Fibroblast of lung (primary cell): ENCODE data around the gene TBL1X. TPM values are rescaled to one million over a fixed set of nuclear protein-coding genes. Genes with fewer than 3 reads are reported as not detected.

Source experiments
- DNase-seq, 2 donors: peaks; one replicate each; pipeline versions ENCODE4 v3.0.0 to v3.0.0-alpha.2; 2010; ENCODE audit warnings: low read depth in 2 of 2
- H2AFZ ChIP-seq: 2 replicates; pipeline ENCODE4 v1.5.1; 2012; ENCODE audit warnings: low read length, control low read depth, inconsistent platforms
- H3K27ac ChIP-seq: 2 replicates; pipeline ENCODE4 v1.5.1; 2011; ENCODE audit warnings: low read length, control low read depth; ENCODE audit not compliant: insufficient read depth
- H3K27me3 ChIP-seq: 2 replicates; pipeline ENCODE4 v1.5.1; 2011; ENCODE audit warnings: mild to moderate bottlenecking, low read length; ENCODE audit not compliant: control insufficient read depth, insufficient read depth
- H3K36me3 ChIP-seq: 2 replicates; pipeline ENCODE4 v1.5.1; 2011; ENCODE audit warnings: low read length; ENCODE audit not compliant: control insufficient read depth, insufficient read depth
- H3K4me1 ChIP-seq: 2 replicates; pipeline ENCODE4 v1.5.1; 2011; ENCODE audit warnings: low read length; ENCODE audit not compliant: control insufficient read depth, insufficient read depth; ENCODE audit errors: extremely low read depth
- H3K4me2 ChIP-seq: 2 replicates; pipeline ENCODE4 v1.5.1; 2011; ENCODE audit warnings: low read length, control low read depth; ENCODE audit not compliant: insufficient read depth; ENCODE audit errors: extremely low read depth
- H3K4me3 ChIP-seq, 4 experiments: fragments of 200-600 bp in 1 of 4; sonication (generic) in 1 of 4; replicated peaks in 1 of 4; 2 replicates each; pipeline ENCODE4 v1.5.1; 2011 to 2016; ENCODE audit warnings: low read length in 4 of 4, low read depth in 3 of 4, mild to moderate bottlenecking in 3 of 4, control low read depth in 2 of 4, inconsistent platforms in 1 of 4, mixed read lengths in 1 of 4; ENCODE audit not compliant: insufficient read depth in 1 of 4; ENCODE audit errors: control extremely low read depth in 1 of 4
- H3K79me2 ChIP-seq: 2 replicates; pipeline ENCODE4 v1.5.1; 2012; ENCODE audit warnings: mild to moderate bottlenecking, low read length, inconsistent platforms; ENCODE audit not compliant: control insufficient read depth, insufficient read depth
- H3K9ac ChIP-seq: 2 replicates; pipeline ENCODE4 v1.5.1; 2011; ENCODE audit warnings: mild to moderate bottlenecking, low read length, control low read depth; ENCODE audit not compliant: insufficient read depth
- H3K9me3 ChIP-seq: 2 replicates; pipeline ENCODE4 v1.5.1; 2012; ENCODE audit warnings: low read depth, low read length; ENCODE audit not compliant: control insufficient read depth, insufficient read depth
- H4K20me1 ChIP-seq: 2 replicates; pipeline ENCODE4 v1.5.1; 2011; ENCODE audit warnings: low read length; ENCODE audit not compliant: control insufficient read depth, insufficient read depth; ENCODE audit errors: extremely low read depth
- CTCF ChIP-seq, 2 donors: IDR thresholded peaks in 1 of 2; conservative IDR thresholded peaks in 1 of 2; 1 replicate in 1 of 2; 2 replicates in 1 of 2; pipeline ENCODE4 v1.5.1; 2011 to 2012; ENCODE audit warnings: low read length in 2 of 2, control low read depth in 1 of 2, inconsistent platforms in 1 of 2, low read depth in 1 of 2, mild to moderate bottlenecking in 1 of 2
- EZH2 ChIP-seq: IDR thresholded peaks from 2 replicates; pipeline ENCODE4 v1.5.1; 2012; ENCODE audit warnings: low read length, control low read depth, mild to moderate bottlenecking; ENCODE audit errors: missing control alignments
- polyA plus RNA-seq, 2 donors: library from polyadenylated mRNA; depleted of rRNA in 1 of 2; stranded (reverse) in 1 of 2; unstranded in 1 of 2; fragments of >200 nt; gene quantifications; 2 replicates each; pipeline ENCODE4 v1.2.1, GENCODE V29; 2011 to 2012; ENCODE audit warnings: missing spikeins in 1 of 2
- total RNA-seq: library from RNA; depleted of rRNA; stranded (reverse); fragments of >200 nt; gene quantifications from 2 replicates; pipeline ENCODE4 v1.2.1, GENCODE V29; 2014

TBL1X gene
- total and polyA plus RNA-seq, 2 donors (not counting 1 experiment from before 2014, with no cell fraction given), result 25.8 to 29.4 TPM

DNA sequence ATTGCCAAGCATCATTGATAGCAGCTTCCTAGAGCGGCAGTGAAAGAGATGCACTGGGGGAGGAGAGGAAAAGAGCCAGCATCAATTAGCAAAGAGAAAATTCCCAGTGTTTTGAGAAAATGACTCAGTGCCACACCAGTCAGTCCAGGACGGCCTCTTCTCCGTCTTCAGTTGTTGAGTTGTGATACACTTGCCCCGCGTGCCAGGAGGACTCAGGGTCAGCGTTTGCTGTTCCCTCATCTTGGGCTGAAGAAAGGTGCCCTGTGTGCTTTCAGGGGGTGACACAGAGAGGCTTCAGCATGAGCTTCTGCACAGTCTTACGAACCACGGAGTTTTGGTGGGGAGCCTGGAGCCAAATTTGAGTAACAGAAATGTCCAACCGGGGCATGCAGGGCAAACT, 218.5 kb downstream of the TBL1X start:
- no peaks in the 10 kb centered on the region for H3K27me3 ChIP-seq
- TF ChIP-seq CTCF (conservative IDR thresholded peaks at IDR 0.05 in 1 of 2, IDR thresholded peaks at IDR 0.05 in 1 of 2; ENCODE audit: low read depth in 1 of 2, low read length in 2 of 2) (no peak), EZH2 (no peak)

GRCh38 chrX:9687899-9688298, 223.0 kb downstream of the TBL1X start:
- no peak for DNase-seq
- H3K4me3 ChIP-seq, result no peak overlapping the region
- no peak overlapping the region for H3K9ac ChIP-seq
- TF ChIP-seq EZH2 (no peak), CTCF (conservative IDR thresholded peaks at IDR 0.05 in 1 of 2, IDR thresholded peaks at IDR 0.05 in 1 of 2; ENCODE audit: low read depth in 1 of 2, low read length in 2 of 2) (no peak)
- H2AFZ ChIP-seq, result no peak overlapping the region
- no peak overlapping the region for H3K4me2 ChIP-seq
- no peaks in the 10 kb centered on the region for H3K9me3 ChIP-seq
- H3K27ac ChIP-seq, result no peak overlapping the region
- no peaks in the 10 kb centered on the region for H3K79me2 ChIP-seq
- no peaks in the 10 kb centered on the region for H3K36me3 ChIP-seq
- H3K4me1 ChIP-seq, result no peaks in the 10 kb centered on the region
- H4K20me1 ChIP-seq, result no peaks in the 10 kb centered on the region
- no peaks in the 10 kb centered on the region for H3K27me3 ChIP-seq

More for the DNA sequence above, 218.5 kb downstream of the TBL1X start:
- no peak overlapping the region for H3K9ac ChIP-seq
- no peaks in the 10 kb centered on the region for H3K9me3 ChIP-seq
- no peaks in the 10 kb centered on the region for H4K20me1 ChIP-seq
- H3K79me2 ChIP-seq, result no peaks in the 10 kb centered on the region
- no peaks in the 10 kb centered on the region for H3K36me3 ChIP-seq
- no peaks in the 10 kb centered on the region for H3K4me1 ChIP-seq
- DNase-seq, result no peak
- no peak overlapping the region for H3K4me3 ChIP-seq
- no peak overlapping the region for H3K27ac ChIP-seq
- H3K4me2 ChIP-seq, result no peak overlapping the region
- no peak overlapping the region for H2AFZ ChIP-seq

GRCh38 chrX:9688833-9689232, 224.0 kb downstream of the TBL1X start:
- Histone ChIP-seq H3K4me3 (no peak overlapping the region), H3K79me2 (no peaks in the 10 kb centered on the region), H3K36me3 (no peaks in the 10 kb centered on the region), H3K27ac (no peak overlapping the region), H3K9ac (no peak overlapping the region), H3K4me2 (no peak overlapping the region), H3K9me3 (no peaks in the 10 kb centered on the region), H4K20me1 (no peaks in the 10 kb centered on the region), H3K27me3 (no peaks in the 10 kb centered on the region), H2AFZ (no peak overlapping the region), H3K4me1 (no peaks in the 10 kb centered on the region)
- DNase-seq, result no peak
- TF ChIP-seq CTCF (conservative IDR thresholded peaks at IDR 0.05 in 1 of 2, IDR thresholded peaks at IDR 0.05 in 1 of 2; ENCODE audit: low read depth in 1 of 2, low read length in 2 of 2) (no peak), EZH2 (no peak)
